Measurements from ENCODE around the gene CLCN4.

Gene CLCN4

GRCh38 chrX:10195947-10196346, 39.2 kb downstream of the CLCN4 start:
- DNase-seq (ENCODE audit: low read depth in 2 of 2), result no peak

GRCh38 chrX:10197279-10198210, 40.8 kb downstream of the CLCN4 start:
- no peak for DNase-seq (ENCODE audit: low read depth in 2 of 2)

- DNase-seq (ENCODE audit: low read depth in 2 of 2), result no peak
Measured at GRCh38 chrX:10198254-10198653, 41.5 kb downstream of the CLCN4 start.

GRCh38 chrX:10199212-10199611, 42.4 kb downstream of the CLCN4 start:
- no peak for DNase-seq (ENCODE audit: low read depth in 2 of 2)

GRCh38 chrX:10203617-10204016, 46.8 kb downstream of the CLCN4 start:
- no peak for DNase-seq (ENCODE audit: low read depth in 2 of 2)

GRCh38 chrX:10206317-10206716, 49.5 kb downstream of the CLCN4 start:
- no peak for DNase-seq (ENCODE audit: low read depth in 2 of 2)

GRCh38 chrX:10208281-10208856, 51.6 kb downstream of the CLCN4 start:
- no peak for DNase-seq (ENCODE audit: low read depth in 2 of 2)

- DNase-seq (ENCODE audit: low read depth in 2 of 2), result no peak
Measured at GRCh38 chrX:10208953-10209352, 52.2 kb downstream of the CLCN4 start.

- no peak for DNase-seq (ENCODE audit: low read depth in 2 of 2)
Measured at GRCh38 chrX:10212395-10212794, 55.6 kb downstream of the CLCN4 start.

GRCh38 chrX:10213716-10214115, 56.9 kb downstream of the CLCN4 start:
- DNase-seq (ENCODE audit: low read depth in 2 of 2), result no peak

- DNase-seq (ENCODE audit: low read depth in 2 of 2), result no peak
Measured at GRCh38 chrX:10216208-10216607, 59.4 kb downstream of the CLCN4 start.

- no peak for DNase-seq (ENCODE audit: low read depth in 2 of 2)
Measured at GRCh38 chrX:10217198-10217597, 60.4 kb downstream of the CLCN4 start.

- no peak for DNase-seq (ENCODE audit: low read depth in 2 of 2)
Measured at GRCh38 chrX:10221651-10222050, 64.9 kb downstream of the CLCN4 start.

GRCh38 chrX:10223276-10223675, 66.5 kb downstream of the CLCN4 start:
- no peak for DNase-seq (ENCODE audit: low read depth in 2 of 2)

- no peak for DNase-seq (ENCODE audit: low read depth in 2 of 2)
Measured at GRCh38 chrX:10223781-10224180, 67.0 kb downstream of the CLCN4 start.

GRCh38 chrX:10230222-10230621, 73.4 kb downstream of the CLCN4 start:
- DNase-seq (ENCODE audit: low read depth in 2 of 2), result no peak

- DNase-seq (ENCODE audit: low read depth in 2 of 2), result no peak
Measured at GRCh38 chrX:10231461-10231860, 74.7 kb downstream of the CLCN4 start.

- no peak for DNase-seq (ENCODE audit: low read depth in 2 of 2)
Measured at GRCh38 chrX:10233173-10233572, 76.4 kb downstream of the CLCN4 start.

- no peak for DNase-seq (ENCODE audit: low read depth in 2 of 2)
Measured at GRCh38 chrX:10233696-10234095, 76.9 kb downstream of the CLCN4 start.

GRCh38 chrX:10235851-10236250, 79.1 kb downstream of the CLCN4 start:
- no peak for DNase-seq (ENCODE audit: low read depth in 2 of 2)

- DNase-seq (ENCODE audit: low read depth in 2 of 2), result no peak
Measured at GRCh38 chrX:10237241-10237640, 80.5 kb downstream of the CLCN4 start.

GRCh38 chrX:10239611-10240064, 82.9 kb downstream of the CLCN4 start:
- no peak for DNase-seq (ENCODE audit: low read depth in 2 of 2)

GRCh38 chrX:10240918-10241317, 84.1 kb downstream of the CLCN4 start:
- DNase-seq (ENCODE audit: low read depth in 2 of 2), result no peak

Data from stimulated activated CD8-positive, alpha-beta memory T cell treated with anti-CD3 and anti-CD28 coated beads, Interleukin-7, amount 100 ng/mL, for 4 hours (primary cell).